H1 (cell line): ENCODE measurements around the gene MCFD2. TPM values are rescaled to one million over a fixed set of nuclear protein-coding genes. Genes with fewer than 3 reads are reported as not detected.

Experiments
- CTCF ChIA-PET: fragments of 300-600 bp; sonication (Branson Sonifier 250); formaldehyde crosslinking; loops from one replicate; lab custom pipeline; 2021; ENCODE audit not compliant: partially characterized antibody; lab: Charles Lee
- POLR2A ChIA-PET: fragments of 300-600 bp; sonication (Branson Sonifier 250); formaldehyde crosslinking; loops from one replicate; lab custom pipeline; 2021; ENCODE audit warnings: inconsistent platforms; ENCODE audit not compliant: partially characterized antibody; lab: Charles Lee
- DNase-seq, 2 experiments: peaks; one replicate each; pipeline versions ENCODE4 v3.0.0 to v3.0.0-alpha.2; 2010 to 2022; ENCODE audit warnings: low spot score in 2 of 2, low read depth in 1 of 2, mixed read lengths in 1 of 2
- FAIRE-seq: peaks from 2 replicates; lab custom pipeline; 2011; peaks lifted over from hg19 to GRCh38; lab: Jason Lieb, UNC
- H2AFZ ChIP-seq: 2 replicates; pipeline ENCODE4 v1.8.1; 2012; ENCODE audit warnings: low read length, inconsistent platforms
- H2AK5ac ChIP-seq: 2 replicates; pipeline ENCODE4 v1.6.1; 2013; ENCODE audit warnings: low read depth, low read length
- H2BK120ac ChIP-seq: replicated peaks from 2 replicates; pipeline ENCODE3; 2013; ENCODE audit warnings: low read depth, low read length, inconsistent platforms
- H2BK12ac ChIP-seq: 2 replicates; pipeline ENCODE4 v1.6.1; 2013; ENCODE audit warnings: low read depth, low read length
- H2BK15ac ChIP-seq: 2 replicates; pipeline ENCODE4 v1.6.1; 2013; ENCODE audit warnings: low read length
- H2BK20ac ChIP-seq: 2 replicates; pipeline ENCODE4 v1.6.1; 2013; ENCODE audit warnings: low read length
- H2BK5ac ChIP-seq: 2 replicates; pipeline ENCODE4 v1.6.1; 2013; ENCODE audit warnings: low read depth, low read length
- H3K14ac ChIP-seq: 2 replicates; pipeline ENCODE4 v1.6.1; 2013; ENCODE audit warnings: inconsistent platforms; ENCODE audit not compliant: insufficient read length
- H3K18ac ChIP-seq: 2 replicates; pipeline ENCODE4 v1.6.1; 2013; ENCODE audit warnings: low read length; ENCODE audit errors: extremely low read depth
- H3K23ac ChIP-seq: 2 replicates; pipeline ENCODE4 v1.6.1; 2013; ENCODE audit warnings: inconsistent platforms; ENCODE audit not compliant: insufficient read length
- H3K23me2 ChIP-seq: 2 replicates; pipeline ENCODE4 v1.6.1; 2013; ENCODE audit warnings: low read depth, low read length
- H3K27ac ChIP-seq: 2 replicates; pipeline ENCODE4 v1.6.1; 2011; ENCODE audit warnings: low read depth, low read length, inconsistent platforms
- H3K27me3 ChIP-seq, 4 experiments: replicated peaks in 1 of 4; 1 replicate in 1 of 4; 2 replicates in 3 of 4; pipeline versions ENCODE4 v1.6.1 to v1.8.1; 2011 to 2013; ENCODE audit warnings: low read length in 3 of 4, mild to moderate bottlenecking in 3 of 4, inconsistent platforms in 2 of 4, mixed read lengths in 2 of 4, moderate library complexity in 1 of 4; ENCODE audit not compliant: control insufficient read depth in 3 of 4, insufficient read depth in 3 of 4; ENCODE audit errors: extremely low read depth in 1 of 4
- H3K36me3 ChIP-seq, 4 experiments: 2 replicates each; pipeline versions ENCODE4 v1.6.1 to v1.8.1; 2011 to 2013; ENCODE audit warnings: mild to moderate bottlenecking in 4 of 4, low read length in 3 of 4, moderate library complexity in 2 of 4, control low read depth in 1 of 4, inconsistent platforms in 1 of 4; ENCODE audit not compliant: insufficient read depth in 4 of 4, control insufficient read depth in 2 of 4
- H3K4ac ChIP-seq: replicated peaks from 2 replicates; pipeline ENCODE3; 2013; ENCODE audit warnings: low read length, low read depth, mixed read lengths, inconsistent platforms; ENCODE audit not compliant: insufficient read length
- H3K4me1 ChIP-seq, 4 experiments: replicated peaks in 1 of 4; 1 replicate in 1 of 4; 2 replicates in 3 of 4; pipeline versions ENCODE4 v1.6.1 to v1.8.1; 2011 to 2013; ENCODE audit warnings: low read length in 3 of 4, inconsistent platforms in 2 of 4, mixed read lengths in 1 of 4; ENCODE audit not compliant: insufficient read depth in 4 of 4, control insufficient read depth in 3 of 4
- H3K4me2 ChIP-seq, 2 experiments: 2 replicates each; pipeline versions ENCODE4 v1.6.1 to v1.8.1; 2011 to 2013; ENCODE audit warnings: low read depth in 2 of 2, low read length in 2 of 2, control low read depth in 1 of 2, inconsistent platforms in 1 of 2, mild to moderate bottlenecking in 1 of 2; ENCODE audit not compliant: insufficient read depth in 1 of 2
- H3K4me3 ChIP-seq, 4 experiments: fragments of 200-600, 300-600 bp in 1 of 4; sonication (generic), shearing (Covaris generic), sonication (Bioruptor Twin) in 1 of 4; 2 replicates each; pipeline versions ENCODE4 v1.5.1 to v1.8.1; 2011 to 2016; ENCODE audit warnings: low read length in 4 of 4, low read depth in 3 of 4, control low read depth in 2 of 4, inconsistent platforms in 2 of 4, mild to moderate bottlenecking in 2 of 4, mixed read lengths in 1 of 4, moderate library complexity in 1 of 4; ENCODE audit not compliant: insufficient read depth in 2 of 4; ENCODE audit errors: extremely low read depth in 1 of 4
- H3K56ac ChIP-seq: replicated peaks from 2 replicates; pipeline ENCODE3; 2013; ENCODE audit warnings: low read depth, mild to moderate bottlenecking, mixed read lengths, low read length, inconsistent platforms; ENCODE audit not compliant: insufficient read length
- H3K79me1 ChIP-seq: 2 replicates; pipeline ENCODE4 v1.6.1; 2013; ENCODE audit warnings: low read depth, low read length, control low read depth
- H3K79me2 ChIP-seq, 2 experiments: 2 replicates each; pipeline versions ENCODE4 v1.6.1 to v1.8.1; 2012 to 2013; ENCODE audit warnings: low read length in 2 of 2, mild to moderate bottlenecking in 2 of 2, inconsistent platforms in 1 of 2; ENCODE audit not compliant: insufficient read depth in 2 of 2, control insufficient read depth in 1 of 2
- H3K9ac ChIP-seq, 4 experiments: replicated peaks in 1 of 4; 1 replicate in 1 of 4; 2 replicates in 3 of 4; pipeline versions ENCODE4 v1.6.1 to v1.8.1; 2011 to 2013; ENCODE audit warnings: low read depth in 3 of 4, low read length in 3 of 4, control low read depth in 2 of 4, mild to moderate bottlenecking in 2 of 4, moderate library complexity in 2 of 4, inconsistent platforms in 1 of 4; ENCODE audit errors: extremely low read depth in 1 of 4
- H3K9me3 ChIP-seq, 2 experiments: 2 replicates each; pipeline versions ENCODE4 v1.6.1 to v1.8.1; 2012 to 2013; ENCODE audit warnings: mild to moderate bottlenecking in 2 of 2, moderate library complexity in 2 of 2, control low read depth in 1 of 2, inconsistent platforms in 1 of 2, low read depth in 1 of 2, low read length in 1 of 2, mixed read lengths in 1 of 2; ENCODE audit not compliant: insufficient read depth in 2 of 2
- H4K20me1 ChIP-seq, 2 experiments: replicated peaks in 1 of 2; 2 replicates each; pipeline versions ENCODE3 to v1.8.1; 2011 to 2013; ENCODE audit warnings: inconsistent platforms in 2 of 2, low read length in 2 of 2, mild to moderate bottlenecking in 1 of 2; ENCODE audit not compliant: insufficient read depth in 2 of 2, control insufficient read depth in 1 of 2
- H4K5ac ChIP-seq: 2 replicates; pipeline ENCODE4 v1.6.1; 2013; ENCODE audit warnings: low read length, low read depth, mixed read lengths, inconsistent platforms; ENCODE audit not compliant: insufficient read length
- H4K8ac ChIP-seq: 2 replicates; pipeline ENCODE4 v1.8.0; 2013; ENCODE audit warnings: mild to moderate bottlenecking, moderate library complexity, low read length, inconsistent platforms; ENCODE audit not compliant: insufficient read depth; ENCODE audit errors: extremely low read depth
- H4K91ac ChIP-seq: replicated peaks from 2 replicates; pipeline ENCODE3; 2013; ENCODE audit warnings: low read length, mixed read lengths, inconsistent platforms; ENCODE audit not compliant: insufficient read length
- ATF2 ChIP-seq: IDR thresholded peaks from 2 replicates; pipeline ENCODE4 v1.6.1; 2012; ENCODE audit warnings: low read length, inconsistent platforms
- CREB1 ChIP-seq: IDR thresholded peaks from 2 replicates; pipeline ENCODE4 v1.6.1; 2012; ENCODE audit warnings: inconsistent platforms
- KDM1A ChIP-seq: fragments of 200-600, 300-600 bp; sonication (generic); IDR thresholded peaks from 2 replicates; pipeline ENCODE4 v1.7.1; 2016; ENCODE audit warnings: mild to moderate bottlenecking, low read length, borderline replicate concordance
- TEAD4 ChIP-seq: IDR thresholded peaks from 2 replicates; pipeline ENCODE4 v1.6.1; 2012; ENCODE audit warnings: low read depth, low read length, inconsistent platforms, mixed read lengths
- WGBS, 2 experiments: shearing (Covaris generic) in 1 of 2; methylation state at CpG; one replicate each; pipeline versions ENCODE4 v1.1.6 to v1.1.7; 2013 to 2015; ENCODE audit warnings: low lambda C conversion rate in 2 of 2, mixed read lengths in 2 of 2, inconsistent platforms in 1 of 2, low coverage in 1 of 2, missing lambda C conversion rate in 1 of 2; ENCODE audit not compliant: insufficient replicate concordance in 2 of 2, insufficient coverage in 1 of 2, insufficient read length in 1 of 2; ENCODE audit errors: extremely low coverage in 1 of 2, missing lambda C conversion rate in 1 of 2; 5-methylcytosine and 5-hydroxymethylcytosine counted together
- polyA plus RNA-seq, 7 experiments: library from polyadenylated mRNA; depleted of rRNA in 3 of 7; stranded (reverse) in 5 of 7; unstranded in 2 of 7; fragments of >200 nt in 5 of 7; fragments of 200-250 nt in 2 of 7; gene quantifications; 1 replicate in 5 of 7; 2 replicates in 1 of 7; 4 replicates in 1 of 7; pipeline versions ENCODE4 v1.2.1 to v1.2.3, GENCODE V29; 2011 to 2013; ENCODE audit warnings: missing spikeins in 2 of 7, mixed read lengths in 2 of 7
- total RNA-seq: library from RNA; stranded (reverse); fragmentation: NEBNext Ultra II Directional; extraction: Animal tissue kit (Norgen Biotek cat#: 25700); gene quantifications from 2 replicates; pipeline ENCODE4 v1.2.1, GENCODE V29; 2021

MCFD2 gene
- total and polyA plus RNA-seq, 2 of the 8 experiments (the other 6 are each of a cell fraction or from before 2014, with no cell fraction given) = 35.2 to 76.2 TPM

- Histone ChIP-seq H3K9me3 (no peaks in the 10 kb centered on the region), H2BK120ac (no peak overlapping the region), H3K18ac (no peak overlapping the region), H3K4me3 (no peak overlapping the region), H3K14ac (no peak overlapping the region), H3K23me2 (0 out of 2 replicates have a peak, but pooled peaks cover 2% of the 10 kb centered on the region), H3K79me2 (no peaks in the 10 kb centered on the region), H4K8ac (no peak overlapping the region), H2BK12ac (no peak overlapping the region), H3K4me1 (peaks cover 0 to 2% (median 0%) of the 10 kb centered on the region in 4 experiments; a peak in 2 of 7 replicates), H2AK5ac (no peak overlapping the region), H3K23ac (no peak overlapping the region), H3K9ac (no peak overlapping the region), H3K56ac (no peak overlapping the region), H3K79me1 (peaks cover 9% of the 10 kb centered on the region), H2BK5ac (no peak overlapping the region), H3K4me2 (no peak overlapping the region), H2BK20ac (no peak overlapping the region), H3K4ac (no peak overlapping the region), H3K36me3 (peaks cover 0 to 14% (median 2%) of the 10 kb centered on the region in 4 experiments; a peak in 3 of 8 replicates), H3K27ac (no peak overlapping the region), H4K91ac (no peak overlapping the region), H4K5ac (no peak overlapping the region), H3K27me3 (peaks cover 0 to under 1% (median 0%) of the 10 kb centered on the region in 4 experiments; a peak in 3 of 7 replicates), H2AFZ (no peak overlapping the region), H4K20me1 (peaks cover 0 to 3% of the 10 kb centered on the region in 2 experiments), H2BK15ac (no peak overlapping the region)
- ChIA-PET CTCF (interaction anchor here (1.1 kb wide), 1 partner anchor 11 kb away, joined by 3 read pairs; no protein-coding TSS in a partner anchor), POLR2A (interaction anchor here (0.6 kb wide), 1 partner anchor 806 kb away, joined by 4 read pairs; no protein-coding TSS in a partner anchor)
- TF ChIP-seq CREB1 (no peak), TEAD4 (no peak), KDM1A (no peak), ATF2 (no peak)
- DNase-seq = no peak
- FAIRE-seq = no peak
- 82% methylated on average over 11 of the region's 11 CpGs; no CpG with 5 or more reads in 1 of the 2 experiments for WGBS, 2 experiments
These were observed 32.2 kb upstream of the MCFD2 start for GRCh38 chr2:46947841-46948240.
